Right ventricle myocardium superior (tissue), 1 donor: Measurements from ENCODE around the gene FIG4. TPM values are rescaled to one million over a fixed set of nuclear protein-coding genes. Genes with fewer than 3 reads are reported as not detected.
"Not testable (repeated sequence)": the region's sequence is repeated elsewhere in the genome, so short reads cannot be mapped to it uniquely, and the experiment has no call there.

Source experiments
- ATAC-seq: fragments of 200-7000 bp; cut with Tn5 transposase; one replicate; pipeline ENCODE4 v1.9.1; 2020; ENCODE audit warnings: mild to moderate bottlenecking; ENCODE audit not compliant: poor library complexity
- DNase-seq: peaks from one replicate; pipeline ENCODE4 v3.0.0-alpha.2; 2020
- intact Hi-C: fragments of 100-400 bp; cut with DNase I; formaldehyde crosslinking; loops from one replicate; pipeline ENCODE4 v1.11.2; 2022
- total RNA-seq: library from RNA; stranded (reverse); fragmentation: NEBNext Ultra II Directional; extraction: Animal tissue kit (Norgen Biotek cat#: 25700); gene quantifications from one replicate; pipeline ENCODE4 v1.2.1, GENCODE V29; 2021
- donor health status: DM: no; HTN: yes; CAD: no; lungs with severe emphysema.

Gene FIG4
- total RNA-seq, 1 donor from 2014 or later, result 7.7 TPM

DNA sequence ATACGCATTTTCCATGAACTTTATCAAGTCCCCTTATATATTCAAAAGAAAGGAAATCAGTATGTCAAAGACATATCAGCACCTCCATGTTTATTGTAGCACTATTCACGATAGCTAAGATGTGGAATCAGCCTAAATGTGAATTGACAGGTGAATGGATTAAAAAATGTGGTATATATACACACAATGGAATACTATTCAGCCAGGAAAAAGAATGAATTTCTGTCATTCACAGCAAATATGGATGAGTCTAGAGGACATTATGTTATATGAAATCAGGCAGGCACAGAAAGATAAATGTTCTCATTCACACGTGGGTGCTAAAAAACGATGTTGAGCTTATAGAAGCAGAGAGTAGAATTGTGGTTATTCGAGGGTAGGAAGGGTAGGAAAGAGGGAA is 5.3 kb downstream of the FIG4 start:
- DNase-seq (no peak), ATAC-seq (no peak)
- intact Hi-C loops, result no loop called here

DNA sequence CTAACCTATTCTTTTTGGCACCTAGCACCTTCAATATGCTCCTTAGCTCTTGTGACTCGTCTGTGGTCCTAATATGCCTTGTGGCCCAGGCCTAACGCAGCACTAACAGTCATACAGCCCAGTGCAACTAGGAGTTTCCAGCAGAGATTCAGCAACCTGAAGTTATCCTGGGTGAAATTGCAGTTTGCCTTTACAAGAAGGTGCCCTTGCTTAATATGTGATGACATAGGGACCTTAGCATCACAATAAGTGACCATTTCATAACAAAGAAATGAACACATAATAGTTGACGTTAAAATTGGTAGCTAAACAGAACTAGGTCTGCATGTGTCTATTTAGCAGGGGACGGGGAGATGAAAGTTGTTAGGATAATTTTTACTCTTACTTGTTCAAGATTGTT is 10.1 kb downstream of the FIG4 start:
- intact Hi-C loops, result loop anchor here (10.0 kb wide), 1 partner anchor 684 kb away; no protein-coding TSS in a partner anchor
- ATAC-seq (no peak), DNase-seq (no peak)

DNA sequence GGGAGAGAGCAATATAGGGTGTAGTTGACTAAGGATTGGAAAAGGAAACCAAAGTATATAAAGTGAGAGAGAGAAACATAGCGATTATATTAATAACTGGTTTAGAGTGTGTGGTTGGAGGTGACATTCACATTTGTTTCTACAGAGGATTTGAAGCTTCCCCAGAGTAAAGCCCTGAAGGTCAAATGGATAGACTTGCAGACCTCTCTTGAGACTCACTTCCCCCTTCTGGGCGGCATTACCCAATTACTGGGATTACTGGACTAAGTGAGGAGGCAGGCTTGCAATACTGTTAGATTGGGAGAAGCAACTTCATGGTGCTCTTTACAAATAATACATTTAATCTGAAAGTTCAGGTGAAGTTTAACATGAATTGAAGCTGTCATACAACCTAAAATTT is 10.7 kb downstream of the FIG4 start:
- ATAC-seq (peak; percentile 26), DNase-seq (no peak)
- intact Hi-C loops, result loop anchor here (10.0 kb wide), 1 partner anchor 683 kb away; no protein-coding TSS in a partner anchor

DNA sequence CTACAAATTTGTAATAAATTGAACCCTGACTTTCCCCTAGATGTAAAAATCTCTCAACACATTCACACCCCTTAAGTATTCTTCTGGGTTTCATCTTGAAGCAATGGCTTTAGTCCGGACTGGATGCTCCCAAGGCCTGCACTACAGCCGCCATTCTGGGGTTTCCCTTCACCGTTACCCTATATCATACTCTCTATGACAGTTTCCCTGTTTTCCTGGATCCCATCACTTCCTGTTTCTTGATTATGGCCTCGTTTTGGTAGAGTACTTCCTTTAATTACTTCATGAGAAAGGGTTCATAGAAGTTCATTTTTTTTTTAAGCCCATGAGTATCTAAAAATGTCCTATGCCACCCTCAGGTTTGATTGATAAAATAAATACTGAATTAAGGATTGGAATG is 11.7 kb downstream of the FIG4 start:
- no peak for ATAC-seq
- intact Hi-C loops, result loop anchor here (10.0 kb wide), 1 partner anchor 682 kb away; no protein-coding TSS in a partner anchor
- no peak for DNase-seq

DNA sequence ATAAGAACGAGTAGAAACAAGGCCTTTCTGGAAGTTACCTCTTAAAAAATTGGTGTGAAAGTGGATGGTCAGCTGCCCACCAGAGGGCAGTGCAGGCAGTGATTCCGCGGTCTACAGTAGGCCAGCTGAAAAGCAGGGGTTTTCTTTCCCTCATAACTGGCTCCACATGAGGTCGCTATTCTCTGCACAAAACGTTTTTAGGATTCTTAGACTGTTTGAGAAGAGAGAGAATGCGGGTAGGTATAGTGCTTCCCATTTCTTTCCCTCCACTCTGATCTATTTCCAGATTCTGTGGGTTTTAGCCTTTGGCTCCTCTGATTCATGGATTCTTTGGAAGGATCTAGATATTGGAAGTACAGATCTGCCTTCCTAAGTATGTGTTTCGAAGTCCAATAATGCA is 14.2 kb downstream of the FIG4 start:
- intact Hi-C loops, result loop anchor here (2.0 to 10.0 kb wide), 3 partner anchors 77 to 680 kb away; no protein-coding TSS in a partner anchor
- peak; percentile 83 for DNase-seq
- ATAC-seq, result peak; percentile 95

DNA sequence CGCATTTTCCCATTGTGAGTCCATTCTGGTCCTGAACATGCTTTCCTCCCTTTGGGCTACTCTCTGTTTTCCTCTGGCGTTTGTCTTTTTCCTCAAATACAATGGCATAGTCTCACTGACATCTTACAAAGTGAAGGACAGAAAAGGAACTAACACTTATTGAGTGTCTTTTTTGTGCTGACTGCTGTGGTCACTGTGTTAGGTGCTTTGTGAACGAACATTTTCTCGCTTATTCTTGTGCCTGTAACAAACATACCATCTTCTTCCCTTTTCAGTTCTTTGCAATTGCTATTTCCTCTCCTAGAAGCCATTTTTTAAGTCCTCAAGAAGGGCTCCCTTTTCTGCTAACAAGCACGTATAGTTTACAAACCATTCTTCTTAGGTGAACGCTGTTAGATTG is 15.4 kb downstream of the FIG4 start:
- ATAC-seq (no peak), DNase-seq (no peak)
- intact Hi-C loops, result loop anchor here (5.0 to 10.0 kb wide), 2 partner anchors 76 to 678 kb away; no protein-coding TSS in a partner anchor

DNA sequence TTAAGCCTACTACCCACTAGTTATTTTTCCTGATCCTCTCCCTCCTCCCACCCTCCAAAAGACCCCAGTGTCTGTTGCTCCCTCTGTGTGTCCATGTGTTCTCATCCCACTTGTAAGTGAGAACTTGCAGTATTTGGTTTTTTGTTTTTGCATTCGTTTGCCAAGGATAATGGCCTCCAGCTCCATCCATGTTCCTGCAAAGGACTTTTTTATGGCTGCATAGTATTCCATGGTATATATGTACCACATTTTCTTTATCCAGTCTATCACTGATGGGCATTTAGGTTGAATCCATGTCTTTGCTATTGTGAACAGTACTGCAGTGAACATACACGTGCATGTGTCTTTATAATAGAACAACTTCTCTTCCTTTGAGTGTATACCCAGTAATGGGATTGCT is 17.0 kb downstream of the FIG4 start:
- not testable (repeated sequence) for ATAC-seq, DNase-seq
- intact Hi-C loops, result loop anchor here (5.0 to 10.0 kb wide), 2 partner anchors 74 to 677 kb away; no protein-coding TSS in a partner anchor

DNA sequence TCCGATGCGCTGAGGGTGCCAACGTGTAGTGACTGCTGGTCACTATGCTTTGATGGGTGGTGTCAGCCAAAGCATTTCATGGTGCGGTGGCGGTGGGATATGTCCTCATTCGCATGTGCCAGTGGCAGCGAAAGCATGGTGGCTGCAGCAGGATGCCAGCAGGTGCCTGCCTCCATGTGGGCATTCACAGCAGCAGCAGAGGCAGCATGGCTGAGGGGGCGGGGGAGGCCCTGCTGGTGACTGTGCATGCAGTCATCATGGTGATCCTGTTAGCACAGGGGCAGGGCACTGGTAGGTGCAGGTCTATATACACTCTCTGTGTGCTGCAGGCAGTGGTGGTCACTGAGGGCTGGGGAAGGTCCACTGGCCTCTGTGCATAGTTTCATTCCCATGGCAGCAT is 22.0 kb downstream of the FIG4 start:
- DNase-seq (no peak), ATAC-seq (no peak)
- intact Hi-C loops, result no loop called here

DNA sequence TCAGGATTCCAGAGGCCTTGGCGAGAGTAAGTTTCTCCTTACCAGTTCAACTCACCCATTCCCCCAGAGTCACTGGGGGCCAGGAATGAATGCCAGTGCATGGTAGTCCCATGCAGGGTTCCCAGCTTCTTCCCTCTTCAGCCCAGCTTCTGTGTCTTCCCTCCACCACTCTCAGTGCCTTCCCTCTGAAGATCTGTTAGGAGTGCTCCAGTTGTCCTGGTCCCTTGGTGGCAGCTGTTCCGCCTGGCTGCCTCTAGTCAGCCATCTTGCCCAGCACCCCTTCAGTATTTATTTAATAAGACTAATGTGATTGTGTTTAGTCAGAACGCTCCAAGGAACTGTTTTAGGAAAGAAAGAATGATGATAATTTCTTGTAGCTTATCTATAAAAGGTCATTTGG is 23.1 kb downstream of the FIG4 start:
- DNase-seq, result no peak
- intact Hi-C loops, result no loop called here
- ATAC-seq, result no peak

DNA sequence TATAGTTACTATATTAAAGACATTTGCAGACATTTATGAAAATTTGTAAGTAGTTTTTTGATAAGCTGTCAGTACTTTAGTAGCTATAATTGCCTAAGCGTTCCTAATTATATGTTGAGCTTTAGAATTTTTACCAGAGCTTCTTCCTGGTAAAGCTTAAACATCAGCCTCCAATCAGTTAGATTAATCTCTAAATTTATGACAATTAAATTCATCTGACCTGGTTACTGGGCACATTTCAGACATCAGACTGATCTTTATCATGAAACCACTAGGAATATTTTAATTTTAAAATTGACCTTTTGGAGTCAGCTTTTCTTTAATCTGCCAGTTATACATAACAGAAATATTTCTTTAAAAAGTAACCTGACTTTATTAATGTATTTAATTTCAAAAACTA is 23.5 kb downstream of the FIG4 start:
- intact Hi-C loops, result no loop called here
- no peak for DNase-seq
- no peak for ATAC-seq

DNA sequence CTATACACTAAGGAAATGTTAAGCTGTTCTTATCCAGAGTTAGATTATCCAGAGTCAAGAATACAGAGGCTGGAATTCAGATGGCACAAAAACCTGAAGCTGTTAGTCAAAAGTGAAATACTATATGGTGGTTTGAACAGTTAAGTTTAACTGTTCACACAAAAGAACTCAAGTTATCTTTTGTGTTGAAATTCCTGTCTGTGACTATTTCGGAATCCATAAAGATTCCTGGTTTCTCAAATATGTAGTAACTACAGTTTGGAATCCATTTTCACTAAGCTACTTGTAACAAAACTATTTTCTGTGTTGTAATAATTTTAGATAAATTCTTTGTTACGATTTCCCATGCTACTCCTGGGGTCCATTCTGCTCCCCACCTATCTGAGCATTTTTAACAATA is 24.5 kb downstream of the FIG4 start:
- ATAC-seq (no peak), DNase-seq (no peak)
- intact Hi-C loops, result no loop called here

DNA sequence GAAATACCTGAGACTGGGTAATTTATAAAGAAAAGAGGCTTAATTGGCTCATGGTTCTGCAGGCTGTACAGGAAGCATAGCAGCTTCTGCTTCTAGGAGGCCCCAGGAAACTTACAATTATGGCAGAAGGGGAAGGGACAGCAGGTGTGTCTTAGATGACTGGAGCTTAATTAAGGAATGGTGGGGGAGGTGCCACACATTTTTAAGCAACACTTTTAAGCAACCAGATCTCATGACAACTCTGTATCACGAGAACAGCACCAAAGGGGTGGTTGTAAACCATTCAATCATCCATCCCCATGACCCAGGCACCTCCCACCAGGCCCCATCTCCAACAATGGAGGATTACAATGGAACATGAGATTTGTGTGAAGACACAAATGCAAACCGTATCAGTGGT is 26.9 kb downstream of the FIG4 start:
- intact Hi-C loops, result no loop called here
- no peak for ATAC-seq
- DNase-seq, result no peak

DNA sequence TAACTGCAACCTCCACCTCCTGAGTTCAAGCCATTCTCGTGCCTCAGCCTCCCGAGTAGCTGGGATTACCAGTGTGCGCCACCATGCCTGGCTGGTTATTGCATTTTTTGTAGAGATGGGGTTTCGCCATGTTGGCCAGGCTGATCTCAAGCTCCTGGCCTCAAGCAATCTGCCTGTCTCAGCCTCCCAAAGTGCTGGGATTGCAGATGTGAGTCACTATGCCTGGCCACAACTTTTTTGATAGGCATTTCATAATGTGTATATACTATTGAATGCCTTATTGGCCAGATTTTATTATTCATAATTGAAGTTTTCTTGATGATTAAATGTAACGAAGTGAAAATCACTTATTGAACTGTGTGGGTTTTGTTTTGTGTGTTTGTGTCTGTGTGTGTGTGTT is 27.9 kb downstream of the FIG4 start:
- DNase-seq (no peak), ATAC-seq (no peak)
- intact Hi-C loops, result no loop called here

DNA sequence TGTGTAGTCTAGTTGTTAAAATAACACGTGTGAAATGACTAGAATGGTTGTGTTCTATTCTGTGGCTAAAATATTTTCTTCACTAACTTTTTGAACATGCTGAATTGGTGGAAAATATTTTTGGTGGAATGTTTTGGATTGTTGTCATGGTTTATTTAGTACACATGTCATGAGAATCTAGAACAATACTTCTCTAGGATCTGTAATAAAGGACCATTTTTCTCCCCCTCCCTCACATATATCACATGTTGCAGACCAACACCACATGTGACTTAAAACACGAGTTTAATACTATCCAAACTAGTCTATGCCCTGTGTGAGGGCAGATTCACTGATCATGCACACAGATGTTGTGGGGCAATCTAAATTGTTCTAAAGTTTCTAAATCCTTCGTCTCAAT is 29.2 kb downstream of the FIG4 start:
- ATAC-seq (no peak), DNase-seq (no peak)
- intact Hi-C loops, result no loop called here

DNA sequence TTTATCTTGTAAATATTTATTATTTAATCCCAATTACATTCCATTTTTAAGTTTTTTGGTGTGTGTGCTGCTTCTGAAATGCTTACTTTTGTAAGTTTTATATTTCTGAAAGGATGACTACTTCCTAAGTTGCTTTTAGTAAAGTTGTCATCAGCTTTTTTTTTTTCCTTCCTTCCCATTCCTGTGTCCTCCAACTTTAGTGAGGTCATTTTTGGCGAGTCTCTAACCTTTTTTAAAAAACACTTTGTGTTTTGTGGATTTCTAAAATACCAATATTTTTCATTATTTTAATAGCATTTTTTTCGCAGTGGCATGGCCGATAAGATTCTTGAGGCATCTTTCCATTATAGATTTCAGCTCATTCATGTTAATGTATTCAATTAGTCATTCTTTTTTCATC is 30.9 kb downstream of the FIG4 start:
- DNase-seq (no peak), ATAC-seq (no peak)
- intact Hi-C loops, result no loop called here

DNA sequence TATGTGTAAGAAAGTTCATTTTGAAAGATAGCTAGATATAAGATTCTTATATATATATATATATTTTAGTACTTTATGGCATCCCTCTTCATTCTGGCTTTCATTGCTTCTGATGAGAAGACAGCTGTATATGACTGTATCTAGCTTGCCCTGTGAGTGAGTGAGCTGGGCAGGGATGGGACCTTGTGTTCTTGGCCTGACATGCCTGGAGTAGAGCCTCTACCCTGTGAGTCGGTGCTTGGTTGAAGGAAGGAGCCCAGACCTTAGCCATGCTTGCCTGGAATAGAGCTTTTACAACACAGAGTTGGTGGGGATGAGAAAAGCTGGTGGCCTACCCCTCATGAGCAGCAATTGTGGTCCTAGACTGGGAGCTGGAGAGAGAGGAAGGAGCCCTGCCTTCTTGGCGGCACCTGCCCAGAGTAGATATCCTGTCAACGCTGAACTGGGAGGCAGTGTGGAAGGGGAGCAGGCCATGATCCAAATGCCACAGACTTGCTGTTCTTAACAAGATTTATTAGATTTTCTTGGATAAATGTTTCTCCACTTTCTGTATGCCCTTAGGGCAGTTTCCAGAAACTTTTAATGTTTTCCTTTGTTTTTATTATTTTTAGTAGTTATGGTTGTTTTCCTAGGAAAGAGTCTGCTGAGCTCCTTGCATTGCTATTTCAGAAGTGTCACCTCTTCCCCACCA is 31.6 kb downstream of the FIG4 start:
- DNase-seq (no peak), ATAC-seq (no peak)
- intact Hi-C loops, result no loop called here

DNA sequence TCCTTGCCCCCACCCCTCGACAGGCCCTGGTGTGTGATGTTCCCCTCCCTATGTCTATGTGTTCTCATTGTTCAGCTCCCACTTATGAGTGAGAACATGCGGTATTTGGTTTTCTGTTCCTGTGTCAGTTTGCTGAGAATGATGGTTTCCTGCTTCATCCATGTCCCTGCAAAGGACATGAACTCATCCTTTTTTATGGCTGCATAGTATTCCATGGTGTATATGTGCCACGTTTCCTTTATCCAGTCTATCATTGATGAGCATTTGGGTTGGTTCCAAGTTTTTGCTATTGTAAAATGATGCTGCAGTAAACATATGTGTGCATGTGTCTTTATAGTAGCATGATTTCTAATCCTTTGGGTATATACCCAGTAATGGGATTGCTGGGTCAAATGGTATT is 34.2 kb downstream of the FIG4 start:
- intact Hi-C loops, ATAC-seq: not testable (repeated sequence)

DNA sequence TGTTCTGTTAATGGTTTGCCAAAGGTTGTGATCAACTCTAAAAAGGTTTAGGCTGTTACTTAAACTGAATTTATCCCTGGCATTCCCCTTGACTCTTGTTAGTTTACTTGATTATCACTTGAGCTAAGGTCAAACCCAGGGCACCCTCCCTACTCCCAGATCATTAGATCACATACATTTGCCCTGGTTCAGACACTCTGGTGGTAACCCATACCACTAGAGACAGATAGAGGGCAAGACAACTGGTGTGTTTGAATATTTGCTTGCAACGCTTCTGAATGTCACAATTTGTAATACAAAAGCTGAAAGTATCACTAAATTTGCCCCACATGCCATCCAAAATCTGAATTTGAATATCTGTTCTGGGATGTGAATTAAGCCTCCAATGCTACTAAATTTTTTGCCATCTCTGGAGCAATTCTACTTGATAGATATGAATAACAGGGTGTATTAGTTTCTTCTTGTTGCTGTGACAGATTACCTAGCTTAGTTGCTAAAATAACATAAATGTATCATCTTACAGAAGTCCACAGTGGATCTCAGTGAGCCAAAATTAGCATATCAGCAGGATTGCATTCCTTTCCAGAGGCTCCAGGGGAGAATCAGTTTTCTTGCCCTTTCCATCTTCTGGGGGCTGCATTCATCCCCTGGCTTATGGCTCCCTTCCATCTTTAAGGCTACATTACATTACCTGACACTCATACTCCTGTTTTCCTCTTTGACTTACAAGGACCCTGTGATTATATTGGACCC is 45.4 kb downstream of the FIG4 start:
- intact Hi-C loops, result no loop called here
- no peak for DNase-seq
- ATAC-seq, result no peak

More for the DNA sequence above, 34.2 kb downstream of the FIG4 start:
- not testable (repeated sequence) for DNase-seq

DNA sequence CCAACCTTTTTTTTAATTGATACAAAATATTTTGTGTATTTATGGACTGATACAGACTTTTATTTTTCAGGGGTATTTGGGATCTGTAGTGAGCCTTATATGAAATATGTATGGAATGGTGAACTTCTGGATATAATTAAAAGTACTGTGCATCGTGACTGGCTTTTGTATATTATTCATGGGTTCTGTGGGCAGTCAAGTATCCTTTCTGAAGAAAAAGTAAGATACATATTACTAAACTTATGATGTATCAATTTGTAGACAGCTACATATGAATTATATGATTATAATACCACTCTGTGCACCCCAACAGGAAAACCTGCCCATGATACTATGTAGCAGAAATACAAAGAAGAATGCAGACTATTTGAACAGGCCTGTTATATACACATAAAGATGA is 47.2 kb downstream of the FIG4 start:
- intact Hi-C loops, result no loop called here

DNA sequence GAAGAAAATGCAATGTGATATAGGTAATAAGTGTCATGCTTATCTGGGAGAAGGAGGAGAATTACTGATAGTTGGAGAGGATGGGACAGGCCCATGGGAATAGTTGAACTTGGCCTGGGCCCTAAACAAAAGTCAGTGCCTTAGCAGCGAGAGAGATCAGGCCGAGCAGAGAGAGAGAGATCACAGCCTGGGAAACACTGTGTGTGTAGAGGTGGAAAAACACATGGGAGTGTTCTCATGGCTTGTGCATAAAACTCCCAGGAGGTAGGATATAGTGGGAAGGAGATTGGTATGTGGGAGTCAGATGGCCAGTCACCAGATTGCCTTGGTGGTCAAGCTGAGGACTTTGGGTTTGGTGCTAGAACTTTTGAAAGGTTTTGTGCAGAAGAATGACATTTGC is 47.6 kb downstream of the FIG4 start:
- intact Hi-C loops, result no loop called here
- ATAC-seq (no peak), DNase-seq (no peak)

More for the DNA sequence above, 47.2 kb downstream of the FIG4 start:
- DNase-seq (no peak), ATAC-seq (no peak)
